B cell (primary cell): Measurements from ENCODE around the gene VSTM2B. TPM values are rescaled to one million over a fixed set of nuclear protein-coding genes. Genes with fewer than 3 reads are reported as not detected.

Experiments
- ATAC-seq: fragments of 200-7000 bp; cut with Tn5 transposase; one replicate; pipeline ENCODE4 v1.10.0; 2021; ENCODE audit warnings: low read depth, mild to moderate bottlenecking, moderate number of reproducible peaks, moderate library complexity
- CTCF ChIA-PET: fragments of 350-600 bp; sonication (Branson Sonifier 250); formaldehyde crosslinking; loops from one replicate; lab custom pipeline; 2021; ENCODE audit warnings: antibody characterized with exemption, inconsistent platforms; lab: Charles Lee
- POLR2A ChIA-PET: fragments of 350-600 bp; sonication (Branson Sonifier 250); formaldehyde crosslinking; loops from one replicate; lab custom pipeline; 2021; ENCODE audit warnings: antibody characterized with exemption; lab: Charles Lee
- DNase-seq: peaks from one replicate; pipeline ENCODE4 v3.0.0; 2013
- H2AFZ ChIP-seq: 2 replicates; pipeline ENCODE4 v1.6.1; 2012; ENCODE audit warnings: mild to moderate bottlenecking, low read depth, low read length; ENCODE audit not compliant: insufficient read depth, poor library complexity, severe bottlenecking
- H3K27ac ChIP-seq, 2 donors: 1 replicate in 1 of 2; 2 replicates in 1 of 2; pipeline ENCODE4 v1.5.1; 2012 to 2013; ENCODE audit warnings: low read length in 2 of 2, mild to moderate bottlenecking in 2 of 2, moderate library complexity in 1 of 2
- H3K27me3 ChIP-seq, 4 experiments: fragments of 200-600 bp in 1 of 4; sonication (generic) in 1 of 4; replicated peaks in 1 of 4; 1 replicate in 2 of 4; 2 replicates in 2 of 4; pipeline versions ENCODE4 v1.6.1 to v1.7.0; 2013 to 2016; ENCODE audit warnings: low read length in 3 of 4, mild to moderate bottlenecking in 2 of 4, mixed read lengths in 1 of 4, moderate library complexity in 1 of 4; ENCODE audit not compliant: insufficient read depth in 4 of 4, control insufficient read depth in 3 of 4; ENCODE audit errors: control extremely low read depth in 1 of 4
- H3K36me3 ChIP-seq, 2 experiments: replicated peaks in 1 of 2; 1 replicate in 1 of 2; 2 replicates in 1 of 2; pipeline versions ENCODE4 v1.6.1 to v1.7.1; 2013; ENCODE audit warnings: low read length in 1 of 2; ENCODE audit not compliant: insufficient read depth in 2 of 2, control insufficient read depth in 1 of 2; ENCODE audit errors: control extremely low read depth in 1 of 2, extremely low read depth in 1 of 2
- H3K4me1 ChIP-seq, 2 donors: fragments of 200-600 bp in 1 of 2; sonication (generic) in 1 of 2; 1 replicate in 1 of 2; 2 replicates in 1 of 2; pipeline versions ENCODE4 v1.5.1 to v1.6.1; 2013 to 2017; ENCODE audit warnings: low read length in 2 of 2; ENCODE audit not compliant: control insufficient read depth in 2 of 2, insufficient read depth in 2 of 2
- H3K4me2 ChIP-seq: replicated peaks from 2 replicates; pipeline ENCODE3; 2012; ENCODE audit warnings: mild to moderate bottlenecking, low read depth, low read length; ENCODE audit not compliant: poor library complexity, severe bottlenecking
- H3K4me3 ChIP-seq, 5 experiments: fragments of 200-600 bp in 1 of 5; sonication (generic) in 1 of 5; 1 replicate in 3 of 5; 2 replicates in 2 of 5; pipeline versions ENCODE4 v1.5.1 to v1.7.0; 2011 to 2016; ENCODE audit warnings: low read length in 4 of 5, mild to moderate bottlenecking in 4 of 5, low read depth in 2 of 5, control low read depth in 1 of 5, moderate library complexity in 1 of 5; ENCODE audit not compliant: insufficient read depth in 1 of 5; ENCODE audit errors: control extremely low read depth in 1 of 5, extremely low read depth in 1 of 5
- H3K79me2 ChIP-seq: fragments of 200-600 bp; sonication (generic); one replicate; pipeline ENCODE4 v1.6.0; 2016; ENCODE audit warnings: low read length; ENCODE audit not compliant: control insufficient read depth, insufficient read depth
- H3K9ac ChIP-seq: fragments of 200-600 bp; sonication (generic); 2 replicates; pipeline ENCODE4 v1.6.1; 2017; ENCODE audit warnings: mild to moderate bottlenecking, low read length, moderate library complexity
- H3K9me3 ChIP-seq, 3 donors: one replicate each; pipeline versions ENCODE4 v1.6.1 to v1.7.1; 2013; ENCODE audit warnings: low read length in 2 of 3; ENCODE audit not compliant: control insufficient read depth in 2 of 3, insufficient read depth in 1 of 3; ENCODE audit errors: control extremely low read depth in 1 of 3
- H4K20me1 ChIP-seq: 2 replicates; pipeline ENCODE4 v1.6.0; 2012; ENCODE audit warnings: mild to moderate bottlenecking, low read length; ENCODE audit not compliant: insufficient read depth, control insufficient read depth, poor library complexity, severe bottlenecking
- H3K27ac Mint-ChIP-seq: one replicate; pipeline ENCODE4 v1.8.0; 2021; ENCODE audit warnings: mixed read lengths
- H3K27me3 Mint-ChIP-seq: one replicate; pipeline ENCODE4 v1.8.0; 2021; ENCODE audit warnings: mixed read lengths
- H3K4me1 Mint-ChIP-seq: one replicate; pipeline ENCODE4 v1.8.0; 2021; ENCODE audit warnings: mixed read lengths
- H3K4me3 Mint-ChIP-seq: one replicate; pipeline ENCODE4 v1.8.0; 2021; ENCODE audit warnings: mixed read lengths
- H3K9me3 Mint-ChIP-seq: one replicate; pipeline ENCODE4 v1.8.0; 2022; ENCODE audit warnings: mixed read lengths; ENCODE audit not compliant: insufficient read depth
- EZH2 ChIP-seq: IDR thresholded peaks from 2 replicates; pipeline ENCODE4 v1.6.1; 2012; ENCODE audit warnings: borderline replicate concordance, low read depth, mild to moderate bottlenecking, moderate library complexity, low read length; ENCODE audit not compliant: insufficient read depth, poor library complexity, severe bottlenecking
- WGBS: methylation state at CpG from one replicate; pipeline ENCODE4 v1.1.5; 2013; ENCODE audit warnings: missing lambda C conversion rate; ENCODE audit not compliant: insufficient coverage; 5-methylcytosine and 5-hydroxymethylcytosine counted together
- intact Hi-C: fragments of 100-400 bp; cut with micrococcal nuclease; formaldehyde crosslinking; loops from one replicate; pipeline ENCODE4 v1.10.0; 2022
- polyA plus RNA-seq: library from polyadenylated mRNA; depleted of rRNA; stranded (reverse); fragments of >200 nt; gene quantifications from 2 replicates; pipeline ENCODE4 v1.2.3, GENCODE V29; 2012
- total RNA-seq, 2 donors: library from RNA; stranded (reverse); fragments of 120-200 nt in 1 of 2; gene quantifications; 1 replicate in 1 of 2; 2 replicates in 1 of 2; pipeline versions ENCODE4 v1.2.3 to v1.2.4, GENCODE V29; 2013 to 2022
- TF ChIP-seq, protein P1 (sequence below): fragments of 200-600 bp; IDR thresholded peaks from one replicate; pipeline ENCODE4 v1.8.0; 2022; ENCODE audit warnings: antibody characterized with exemption, mild to moderate bottlenecking

VSTM2B gene
- total and polyA plus RNA-seq, 2 donors (not counting 1 experiment from before 2014, with no cell fraction given): not detected

GRCh38 chr19:29508181-29508580 lies 17.6 kb upstream of the VSTM2B start:
- no peaks in the 10 kb centered on the region for H3K4me1 Mint-ChIP-seq
- no peaks in the 10 kb centered on the region for H3K4me1 ChIP-seq
- DNase-seq: no peak
- H3K36me3 ChIP-seq: no peaks in the 10 kb centered on the region
- no peak for TF ChIP-seq EZH2
- TF ChIP-seq, protein P1, sequence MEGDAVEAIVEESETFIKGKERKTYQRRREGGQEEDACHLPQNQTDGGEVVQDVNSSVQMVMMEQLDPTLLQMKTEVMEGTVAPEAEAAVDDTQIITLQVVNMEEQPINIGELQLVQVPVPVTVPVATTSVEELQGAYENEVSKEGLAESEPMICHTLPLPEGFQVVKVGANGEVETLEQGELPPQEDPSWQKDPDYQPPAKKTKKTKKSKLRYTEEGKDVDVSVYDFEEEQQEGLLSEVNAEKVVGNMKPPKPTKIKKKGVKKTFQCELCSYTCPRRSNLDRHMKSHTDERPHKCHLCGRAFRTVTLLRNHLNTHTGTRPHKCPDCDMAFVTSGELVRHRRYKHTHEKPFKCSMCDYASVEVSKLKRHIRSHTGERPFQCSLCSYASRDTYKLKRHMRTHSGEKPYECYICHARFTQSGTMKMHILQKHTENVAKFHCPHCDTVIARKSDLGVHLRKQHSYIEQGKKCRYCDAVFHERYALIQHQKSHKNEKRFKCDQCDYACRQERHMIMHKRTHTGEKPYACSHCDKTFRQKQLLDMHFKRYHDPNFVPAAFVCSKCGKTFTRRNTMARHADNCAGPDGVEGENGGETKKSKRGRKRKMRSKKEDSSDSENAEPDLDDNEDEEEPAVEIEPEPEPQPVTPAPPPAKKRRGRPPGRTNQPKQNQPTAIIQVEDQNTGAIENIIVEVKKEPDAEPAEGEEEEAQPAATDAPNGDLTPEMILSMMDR: no peak
- no CpG with 5 or more reads among the region's 1 CpG for WGBS
- H3K79me2 ChIP-seq: no peaks in the 10 kb centered on the region
- H4K20me1 ChIP-seq: no peaks in the 10 kb centered on the region
- ChIA-PET CTCF (no interaction called here), POLR2A (no interaction called here)
- H3K4me3 Mint-ChIP-seq: no peak overlapping the region
- peaks cover 7% of the 10 kb centered on the region for H3K27me3 Mint-ChIP-seq
- peaks cover 0 to 24% (median 0%) of the 10 kb centered on the region in 3 donors for H3K9me3 ChIP-seq
- peaks cover 0 to 9% (median 0%) of the 10 kb centered on the region in 4 experiments for H3K27me3 ChIP-seq
- no peak overlapping the region for H3K4me3 ChIP-seq
- H3K27ac ChIP-seq: no peak overlapping the region
- H3K9me3 Mint-ChIP-seq: no peaks in the 10 kb centered on the region
- H2AFZ ChIP-seq: no peak overlapping the region
- H3K27ac Mint-ChIP-seq: no peak overlapping the region
- no peak for ATAC-seq
- no peak overlapping the region for H3K9ac ChIP-seq
- intact Hi-C loops: no loop called here
- H3K4me2 ChIP-seq: no peak overlapping the region

GRCh38 chr19:29509456-29509855 lies 16.3 kb upstream of the VSTM2B start:
- no peak overlapping the region for H3K4me3 Mint-ChIP-seq
- CTCF ChIA-PET: no interaction called here

More at GRCh38 chr19:29509456-29509855, 16.3 kb upstream of the VSTM2B start:
- no peaks in the 10 kb centered on the region for H3K36me3 ChIP-seq
- Mint-ChIP-seq H3K27ac (no peak overlapping the region), H3K4me1 (no peaks in the 10 kb centered on the region), H3K27me3 (peaks cover 7% of the 10 kb centered on the region), H3K9me3 (no peaks in the 10 kb centered on the region)
- no peaks in the 10 kb centered on the region for H3K4me1 ChIP-seq
- 80% methylated on average over 8 of the region's 8 CpGs for WGBS
- DNase-seq (no peak), ATAC-seq (no peak)
- no peaks in the 10 kb centered on the region for H3K79me2 ChIP-seq
- no peak overlapping the region for H3K4me2 ChIP-seq
- intact Hi-C loops: no loop called here
- H3K4me3 ChIP-seq: no peak overlapping the region
- H3K27me3 ChIP-seq: peaks cover 0 to 9% (median 0%) of the 10 kb centered on the region in 4 experiments
- POLR2A ChIA-PET: no interaction called here
- no peak overlapping the region for H3K9ac ChIP-seq
- H4K20me1 ChIP-seq: no peaks in the 10 kb centered on the region
- H2AFZ ChIP-seq: no peak overlapping the region
- peaks cover 0 to 24% (median 0%) of the 10 kb centered on the region in 3 donors for H3K9me3 ChIP-seq
- TF ChIP-seq, protein P1: no peak
- TF ChIP-seq EZH2: no peak
- no peak overlapping the region for H3K27ac ChIP-seq
